OCI-LY1 (cell line): ENCODE results near the gene ELL2.

Source experiments
- EZH2 ChIP-seq: fragments of 200-600 bp; sonication (generic), shearing (Covaris generic); IDR thresholded peaks from 2 replicates; pipeline ENCODE4 v1.8.0; 2017; ENCODE audit warnings: borderline replicate concordance, mixed run types, mild to moderate bottlenecking, antibody characterized with exemption, low read length, moderate library complexity, mixed read lengths
- TF ChIP-seq, protein P1 (sequence below): fragments of 200-600 bp; sonication (generic), shearing (Covaris generic); IDR thresholded peaks from 2 replicates; pipeline ENCODE4 v1.5.1; 2017; ENCODE audit warnings: mild to moderate bottlenecking, antibody characterized with exemption, low read length, moderate library complexity, mixed read lengths

DNA sequence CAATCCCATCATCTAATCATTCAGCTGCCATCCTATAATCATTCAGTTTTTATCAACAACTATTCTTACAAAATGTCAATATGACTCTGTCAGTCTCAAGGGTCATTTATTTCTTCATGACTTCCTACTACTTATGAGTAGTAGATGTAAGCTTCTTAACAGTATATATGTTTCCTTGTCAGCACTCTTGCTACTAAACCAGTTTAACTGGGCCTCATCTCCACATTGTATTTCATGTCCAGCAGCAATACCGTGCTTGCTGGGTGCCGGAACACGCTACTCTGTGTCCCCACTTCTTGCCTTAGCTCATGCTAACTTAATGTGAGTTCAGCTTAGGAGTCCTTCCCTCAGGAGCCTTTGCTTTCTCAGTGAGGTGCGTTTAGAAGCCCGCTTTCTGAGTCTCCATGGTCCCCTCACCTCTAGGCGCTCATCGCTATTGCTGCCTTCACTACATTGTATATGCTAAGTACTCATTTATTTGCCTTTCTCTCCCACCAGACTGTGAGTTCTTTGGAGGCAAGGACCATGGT is 32.9 kb downstream of the ELL2 start:
- TF ChIP-seq, protein P1, sequence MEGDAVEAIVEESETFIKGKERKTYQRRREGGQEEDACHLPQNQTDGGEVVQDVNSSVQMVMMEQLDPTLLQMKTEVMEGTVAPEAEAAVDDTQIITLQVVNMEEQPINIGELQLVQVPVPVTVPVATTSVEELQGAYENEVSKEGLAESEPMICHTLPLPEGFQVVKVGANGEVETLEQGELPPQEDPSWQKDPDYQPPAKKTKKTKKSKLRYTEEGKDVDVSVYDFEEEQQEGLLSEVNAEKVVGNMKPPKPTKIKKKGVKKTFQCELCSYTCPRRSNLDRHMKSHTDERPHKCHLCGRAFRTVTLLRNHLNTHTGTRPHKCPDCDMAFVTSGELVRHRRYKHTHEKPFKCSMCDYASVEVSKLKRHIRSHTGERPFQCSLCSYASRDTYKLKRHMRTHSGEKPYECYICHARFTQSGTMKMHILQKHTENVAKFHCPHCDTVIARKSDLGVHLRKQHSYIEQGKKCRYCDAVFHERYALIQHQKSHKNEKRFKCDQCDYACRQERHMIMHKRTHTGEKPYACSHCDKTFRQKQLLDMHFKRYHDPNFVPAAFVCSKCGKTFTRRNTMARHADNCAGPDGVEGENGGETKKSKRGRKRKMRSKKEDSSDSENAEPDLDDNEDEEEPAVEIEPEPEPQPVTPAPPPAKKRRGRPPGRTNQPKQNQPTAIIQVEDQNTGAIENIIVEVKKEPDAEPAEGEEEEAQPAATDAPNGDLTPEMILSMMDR = no peak
- no peak for TF ChIP-seq EZH2
